Medulla oblongata (tissue), 1 donor: ENCODE data around the gene NOS1AP.
"Not testable (repeated sequence)": the region's sequence is repeated elsewhere in the genome, so short reads cannot be mapped to it uniquely, and the experiment has no call there.

Experiments
- DNase-seq: peaks from one replicate; pipeline ENCODE4 v3.0.0-alpha.2; 2015; ENCODE audit errors: extremely low spot score

The NOS1AP gene

GRCh38 chr1:162192763-162193162, 123.3 kb downstream of the NOS1AP start:
- DNase-seq = no peak

GRCh38 chr1:162193221-162193620, 123.7 kb downstream of the NOS1AP start:
- no peak for DNase-seq

- no peak for DNase-seq
Measured at GRCh38 chr1:162193815-162194214, 124.3 kb downstream of the NOS1AP start.

GRCh38 chr1:162195567-162195966, 126.1 kb downstream of the NOS1AP start:
- no peak for DNase-seq

- no peak for DNase-seq
Measured at GRCh38 chr1:162196387-162196786, 126.9 kb downstream of the NOS1AP start.

GRCh38 chr1:162197041-162197531, 127.6 kb downstream of the NOS1AP start:
- DNase-seq = no peak

GRCh38 chr1:162197615-162198421, 128.3 kb downstream of the NOS1AP start:
- DNase-seq = no peak

GRCh38 chr1:162200096-162200847, 130.8 kb downstream of the NOS1AP start:
- DNase-seq = no peak

GRCh38 chr1:162201062-162201461, 131.6 kb downstream of the NOS1AP start:
- DNase-seq = not testable (repeated sequence)

- DNase-seq = no peak
Measured at GRCh38 chr1:162204129-162204822, 134.8 kb downstream of the NOS1AP start.

GRCh38 chr1:162204823-162205155, 135.3 kb downstream of the NOS1AP start:
- DNase-seq = no peak

- DNase-seq = no peak
Measured at GRCh38 chr1:162206300-162206699, 136.8 kb downstream of the NOS1AP start.

GRCh38 chr1:162206749-162207635, 137.5 kb downstream of the NOS1AP start:
- no peak for DNase-seq

- no peak for DNase-seq
Measured at GRCh38 chr1:162207862-162208261, 138.4 kb downstream of the NOS1AP start.

GRCh38 chr1:162210196-162210595, 140.7 kb downstream of the NOS1AP start:
- DNase-seq = no peak

GRCh38 chr1:162212713-162213112, 143.2 kb downstream of the NOS1AP start:
- DNase-seq = no peak

- DNase-seq = peak; percentile 91
Measured at GRCh38 chr1:162213281-162213912, 143.9 kb downstream of the NOS1AP start.

GRCh38 chr1:162214202-162214601, 144.7 kb downstream of the NOS1AP start:
- DNase-seq = no peak

GRCh38 chr1:162215902-162216301, 146.4 kb downstream of the NOS1AP start:
- no peak for DNase-seq

- DNase-seq = no peak
Measured at GRCh38 chr1:162216604-162217003, 147.1 kb downstream of the NOS1AP start.

- no peak for DNase-seq
Measured at GRCh38 chr1:162217706-162218105, 148.2 kb downstream of the NOS1AP start.
